Measurements from ENCODE around the gene GSX2.

GRCh38 chr4:54082168-54082567, 17.8 kb upstream of the GSX2 start:
- TF ChIP-seq CTCF (IDR thresholded peaks at IDR 0.05) (no peak), POLR2A (IDR thresholded peaks at IDR 0.05) (no peak)
